NB4 (cell line): ENCODE data around the gene IP6K1.

ENCODE experiments used
- DNase-seq: peaks from one replicate; pipeline ENCODE4 v3.0.0; 2010; ENCODE audit warnings: low read depth
- H3K4me3 ChIP-seq: one replicate; pipeline ENCODE4 v1.5.1; 2011; ENCODE audit warnings: mild to moderate bottlenecking, low read depth, low read length, moderate library complexity
- CTCF ChIP-seq: IDR thresholded peaks from one replicate; pipeline ENCODE4 v1.5.1; 2012; ENCODE audit warnings: low read depth, low read length
- MAX ChIP-seq: IDR thresholded peaks from 2 replicates; pipeline ENCODE4 v1.6.1; 2011; ENCODE audit warnings: low read depth, low read length
- MYC ChIP-seq: IDR thresholded peaks from 2 replicates; pipeline ENCODE4 v1.6.1; 2011; ENCODE audit warnings: low read depth, low read length
- POLR2A ChIP-seq: IDR thresholded peaks from 2 replicates; pipeline ENCODE4 v1.6.1; 2011; ENCODE audit warnings: mild to moderate bottlenecking; ENCODE audit not compliant: insufficient read length; ENCODE audit errors: extremely low read depth

Gene IP6K1

GRCh38 chr3:49806850-49807249, 20.5 kb upstream of the IP6K1 start:
- TF ChIP-seq MYC: no peak
- peak; percentile 50 for TF ChIP-seq MAX
- H3K4me3 ChIP-seq: peak overlapping the region; percentile 48
- DNase-seq: peak; percentile 40

GRCh38 chr3:49805897-49806701, 19.8 kb upstream of the IP6K1 start:
- TF ChIP-seq MAX (peak; percentile 82), POLR2A (peak; percentile 54), CTCF (no peak), MYC (peak; percentile 88)
- peak; percentile 95 for DNase-seq
- H3K4me3 ChIP-seq: peak overlapping the region; percentile 83

GRCh38 chr3:49805367-49805782, 19.0 kb upstream of the IP6K1 start:
- peak overlapping the region; percentile 83 for H3K4me3 ChIP-seq
- TF ChIP-seq MYC (peak; percentile 95), POLR2A (no peak), CTCF (no peak), MAX (peak; percentile 91)
- peak; percentile 99 for DNase-seq

GRCh38 chr3:49804141-49805041, 18.0 kb upstream of the IP6K1 start:
- peak overlapping the region; percentile 83 for H3K4me3 ChIP-seq
- TF ChIP-seq POLR2A (peak; percentile 4), MAX (peak; percentile 60), MYC (0 out of 2 replicates have a peak, but pooled peaks have one; percentile 42), CTCF (no peak)
- peak; percentile 63 for DNase-seq

- H3K4me3 ChIP-seq: peak overlapping the region; percentile 83
- DNase-seq: peak; percentile 85
- TF ChIP-seq CTCF (no peak), MAX (peak; percentile 57; the same call in 1 of the 2 replicates), POLR2A (peak; percentile 6), MYC (no peak; the same call in none of the 2 replicates)
These were observed 17.3 kb upstream of the IP6K1 start for GRCh38 chr3:49803465-49804140.
